Parathyroid adenoma (tissue), 2 donors: ENCODE measurements around the gene MEIS3.

Source experiments
- H2AFZ ChIP-seq: fragments of 300-600 bp; sonication (generic); one replicate; pipeline ENCODE4 v1.7.0; 2017; ENCODE audit warnings: antibody characterized with exemption, mild to moderate bottlenecking
- H3K27ac ChIP-seq: fragments of 300-600 bp; sonication (generic); one replicate; pipeline ENCODE4 v1.7.0; 2017
- H3K27me3 ChIP-seq: fragments of 300-600 bp; sonication (generic); one replicate; pipeline ENCODE4 v1.7.0; 2017; ENCODE audit warnings: low read length; ENCODE audit not compliant: control insufficient read depth, insufficient read depth
- H3K36me3 ChIP-seq: fragments of 300-600 bp; sonication (generic); one replicate; pipeline ENCODE4 v1.7.0; 2017; ENCODE audit warnings: low read length; ENCODE audit not compliant: control insufficient read depth, insufficient read depth
- H3K4me1 ChIP-seq: fragments of 300-600 bp; sonication (generic); one replicate; pipeline ENCODE4 v1.7.0; 2017; ENCODE audit warnings: control low read depth
- H3K4me2 ChIP-seq: fragments of 300-600 bp; sonication (generic); one replicate; pipeline ENCODE4 v1.7.0; 2017; ENCODE audit warnings: low read length
- H3K4me3 ChIP-seq: fragments of 300-600 bp; sonication (generic); one replicate; pipeline ENCODE4 v1.7.0; 2017; ENCODE audit warnings: low read depth, low read length
- H3K79me2 ChIP-seq: fragments of 300-600 bp; sonication (generic); one replicate; pipeline ENCODE4 v1.7.0; 2017; ENCODE audit warnings: control low read depth
- H3K9ac ChIP-seq: fragments of 300-600 bp; sonication (generic); one replicate; pipeline ENCODE4 v1.7.0; 2017; ENCODE audit warnings: mild to moderate bottlenecking
- H3K9me3 ChIP-seq: fragments of 300-600 bp; sonication (generic); one replicate; pipeline ENCODE4 v1.7.0; 2017; ENCODE audit warnings: low read length; ENCODE audit not compliant: control insufficient read depth
- TF ChIP-seq, protein P1 (sequence below): fragments of 300-600 bp; sonication (generic); IDR thresholded peaks from one replicate; pipeline ENCODE4 v1.7.0; 2017; ENCODE audit warnings: antibody characterized with exemption, mild to moderate bottlenecking
- donor health status: primary hyperparathyroidism.

MEIS3 gene

DNA sequence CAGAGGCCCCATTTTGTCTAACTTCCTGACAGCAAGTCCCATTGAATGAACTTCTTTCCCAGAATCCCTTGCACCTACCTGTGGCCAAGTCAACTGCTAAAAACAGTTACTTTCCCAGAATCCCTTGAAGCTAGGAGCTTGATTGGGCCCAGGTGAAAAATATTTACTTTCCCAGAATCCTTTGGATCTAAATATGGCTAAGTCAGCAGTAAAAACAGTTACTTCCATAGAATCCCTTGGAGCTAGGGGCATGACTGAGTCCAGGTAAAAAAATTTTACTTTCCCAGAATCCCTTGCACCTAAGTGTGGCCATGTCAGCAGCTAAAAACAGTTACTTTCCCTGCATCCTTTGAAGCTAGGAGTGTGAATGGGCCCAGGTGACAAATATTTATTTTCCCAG is 13.2 kb upstream of the MEIS3 start:
- H3K4me1 ChIP-seq, result peaks cover 6% of the 10 kb centered on the region
- H3K27me3 ChIP-seq, result no peaks in the 10 kb centered on the region
- TF ChIP-seq, protein P1, sequence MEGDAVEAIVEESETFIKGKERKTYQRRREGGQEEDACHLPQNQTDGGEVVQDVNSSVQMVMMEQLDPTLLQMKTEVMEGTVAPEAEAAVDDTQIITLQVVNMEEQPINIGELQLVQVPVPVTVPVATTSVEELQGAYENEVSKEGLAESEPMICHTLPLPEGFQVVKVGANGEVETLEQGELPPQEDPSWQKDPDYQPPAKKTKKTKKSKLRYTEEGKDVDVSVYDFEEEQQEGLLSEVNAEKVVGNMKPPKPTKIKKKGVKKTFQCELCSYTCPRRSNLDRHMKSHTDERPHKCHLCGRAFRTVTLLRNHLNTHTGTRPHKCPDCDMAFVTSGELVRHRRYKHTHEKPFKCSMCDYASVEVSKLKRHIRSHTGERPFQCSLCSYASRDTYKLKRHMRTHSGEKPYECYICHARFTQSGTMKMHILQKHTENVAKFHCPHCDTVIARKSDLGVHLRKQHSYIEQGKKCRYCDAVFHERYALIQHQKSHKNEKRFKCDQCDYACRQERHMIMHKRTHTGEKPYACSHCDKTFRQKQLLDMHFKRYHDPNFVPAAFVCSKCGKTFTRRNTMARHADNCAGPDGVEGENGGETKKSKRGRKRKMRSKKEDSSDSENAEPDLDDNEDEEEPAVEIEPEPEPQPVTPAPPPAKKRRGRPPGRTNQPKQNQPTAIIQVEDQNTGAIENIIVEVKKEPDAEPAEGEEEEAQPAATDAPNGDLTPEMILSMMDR, result no peak

DNA sequence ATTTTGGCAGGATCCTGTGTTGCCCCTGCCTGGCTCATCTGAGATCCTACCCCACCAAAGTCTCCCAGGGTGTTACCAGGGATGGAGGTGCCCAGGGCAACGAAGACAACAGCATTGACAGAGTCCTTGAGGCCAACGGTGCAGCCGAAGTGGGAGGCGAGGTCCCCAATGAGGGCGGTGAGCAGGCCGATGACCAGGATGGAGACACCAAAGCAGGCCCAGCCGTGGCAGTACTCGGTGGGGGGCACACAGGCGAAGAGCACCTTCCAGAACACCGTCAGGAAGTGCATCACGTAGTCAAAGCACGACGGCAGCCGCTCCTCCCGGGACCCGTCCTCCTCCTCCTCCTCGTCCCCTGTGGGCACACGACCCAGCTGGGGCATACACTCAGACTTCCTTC is 12.8 kb upstream of the MEIS3 start:
- Histone ChIP-seq H3K4me3 (no peak overlapping the region), H3K27ac (no peak overlapping the region), H3K79me2 (no peaks in the 10 kb centered on the region), H3K4me2 (no peak overlapping the region), H3K9ac (no peak overlapping the region), H3K36me3 (no peaks in the 10 kb centered on the region), H2AFZ (no peak overlapping the region), H3K27me3 (no peaks in the 10 kb centered on the region), H3K4me1 (peaks cover 8% of the 10 kb centered on the region), H3K9me3 (no peaks in the 10 kb centered on the region)
- TF ChIP-seq, protein P1, result no peak

More for the DNA sequence above, 13.2 kb upstream of the MEIS3 start:
- Histone ChIP-seq H3K4me3 (no peak overlapping the region), H3K4me2 (no peak overlapping the region), H3K9ac (no peak overlapping the region), H3K36me3 (no peaks in the 10 kb centered on the region), H3K79me2 (no peaks in the 10 kb centered on the region), H3K27ac (no peak overlapping the region), H3K9me3 (no peaks in the 10 kb centered on the region), H2AFZ (no peak overlapping the region)

DNA sequence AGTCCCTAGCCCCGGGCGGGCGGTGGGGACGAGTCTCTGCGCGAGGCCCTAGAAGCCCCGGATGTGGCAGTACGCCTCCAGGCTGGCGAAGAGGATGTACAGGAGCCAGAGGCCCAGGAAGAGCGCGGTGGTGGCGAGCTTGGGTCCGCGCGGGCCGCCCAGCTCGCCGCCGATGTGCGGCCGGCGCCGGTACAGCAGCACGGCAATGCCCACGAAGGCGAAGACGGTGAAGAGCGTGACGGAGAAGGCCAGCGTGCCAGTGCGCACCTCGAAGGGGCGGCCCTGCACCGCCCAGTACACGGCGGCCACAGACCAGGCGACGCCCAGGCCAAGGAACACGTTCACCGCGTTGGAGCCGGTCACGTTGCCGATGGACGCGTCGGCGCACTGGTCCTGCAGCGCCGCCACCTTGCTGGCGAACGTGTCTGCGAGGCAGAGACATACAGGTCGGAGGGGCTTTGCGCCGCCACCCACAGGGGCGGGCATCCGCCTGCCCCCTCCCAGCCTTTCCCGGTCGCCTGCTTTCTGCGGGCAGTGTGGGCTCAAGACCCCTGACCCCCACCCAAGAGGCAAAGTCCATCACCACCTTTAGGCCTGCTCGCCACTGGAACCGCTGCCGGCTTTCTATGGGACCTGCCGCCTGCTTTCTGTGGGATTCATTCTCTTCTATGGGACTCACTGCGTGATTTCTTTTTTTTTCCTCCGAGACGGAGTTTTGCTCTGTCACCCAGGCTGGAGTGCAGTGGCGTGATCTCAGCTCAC is 10.9 kb upstream of the MEIS3 start:
- Histone ChIP-seq H3K9ac (no peak overlapping the region), H3K9me3 (no peaks in the 10 kb centered on the region), H3K4me1 (peaks cover 8% of the 10 kb centered on the region), H3K79me2 (no peaks in the 10 kb centered on the region), H3K4me3 (peak overlapping the region; percentile 17), H3K27ac (no peak overlapping the region), H3K36me3 (no peaks in the 10 kb centered on the region), H3K27me3 (no peaks in the 10 kb centered on the region), H2AFZ (peak overlapping the region; percentile 72), H3K4me2 (peak overlapping the region; percentile 10)
- TF ChIP-seq, protein P1, result no peak

DNA sequence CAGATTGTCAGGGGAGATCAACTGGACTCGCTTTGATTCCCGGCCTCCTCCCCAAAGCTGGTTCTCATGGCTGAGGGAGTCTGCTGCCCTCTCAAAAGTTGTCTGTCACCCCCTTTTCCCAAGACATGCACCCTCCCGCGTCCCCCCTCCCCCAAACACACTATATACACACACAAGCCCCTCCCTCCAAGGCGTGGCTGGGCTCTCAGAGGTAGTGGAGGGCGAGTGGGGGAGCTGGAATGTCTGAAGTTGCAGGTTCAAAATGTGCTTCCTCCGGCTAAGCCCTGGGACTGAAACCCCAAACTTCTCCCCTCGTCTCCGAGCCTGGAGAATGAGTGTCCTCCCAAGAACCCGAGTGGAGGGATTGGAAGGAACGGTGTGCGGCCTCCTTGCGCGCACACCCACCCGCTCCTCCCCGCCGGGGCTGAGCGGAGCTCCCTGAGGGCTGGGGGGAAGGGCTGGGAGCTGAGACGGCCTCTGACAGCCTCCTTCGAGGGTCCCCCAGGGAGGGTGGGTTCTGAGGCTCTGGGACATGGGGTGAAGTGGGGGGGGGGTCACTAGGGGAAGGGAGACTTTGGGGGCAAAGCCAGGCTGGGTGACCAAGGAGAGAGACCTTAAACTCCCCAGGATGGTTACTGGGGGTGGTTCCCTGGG is 9.9 kb upstream of the MEIS3 start:
- TF ChIP-seq, protein P1, result no peak
- H3K4me3 ChIP-seq, result no peak overlapping the region
- H3K9ac ChIP-seq, result no peak overlapping the region
- no peaks in the 10 kb centered on the region for H3K27me3 ChIP-seq
- H3K36me3 ChIP-seq, result no peaks in the 10 kb centered on the region
- no peaks in the 10 kb centered on the region for H3K79me2 ChIP-seq
- H3K27ac ChIP-seq, result no peak overlapping the region
- H3K4me2 ChIP-seq, result no peak overlapping the region
- peak overlapping the region; percentile 72 for H2AFZ ChIP-seq
- no peaks in the 10 kb centered on the region for H3K9me3 ChIP-seq
- peaks cover 8% of the 10 kb centered on the region for H3K4me1 ChIP-seq
